Stimulated activated naive CD8-positive, alpha-beta T cell treated with anti-CD3 and anti-CD28 coated beads, Interleukin-15, amount 100 ng/mL, for 72 hours (primary cell): ENCODE data around the gene ADCY4.
"Not testable (repeated sequence)": the region's sequence is repeated elsewhere in the genome, so short reads cannot be mapped to it uniquely, and the experiment has no call there.

Experiments used
- ATAC-seq: fragments of 150-1000 bp; cut with Tn5 transposase; 2 replicates; pipeline ENCODE4 v1.10.0; 2021; ENCODE audit warnings: mild to moderate bottlenecking, moderate library complexity
- DNase-seq, 2 donors: peaks; one replicate each; pipeline ENCODE4 v3.0.0; 2021 to 2022
- H3K27ac Mint-ChIP-seq, 2 donors: one replicate each; pipeline ENCODE4 v1.8.0; 2022; ENCODE audit warnings: mild to moderate bottlenecking in 2 of 2, mixed read lengths in 2 of 2, moderate library complexity in 2 of 2
- H3K27me3 Mint-ChIP-seq: one replicate; pipeline ENCODE4 v1.8.0; 2022; ENCODE audit warnings: mixed read lengths
- H3K4me1 Mint-ChIP-seq: one replicate; pipeline ENCODE4 v1.8.0; 2022; ENCODE audit warnings: mild to moderate bottlenecking, mixed read lengths
- H3K4me3 Mint-ChIP-seq, 2 donors: one replicate each; pipeline ENCODE4 v1.8.0; 2022; ENCODE audit warnings: mild to moderate bottlenecking in 2 of 2, mixed read lengths in 2 of 2, moderate library complexity in 1 of 2
- H3K9me3 Mint-ChIP-seq, 2 donors: one replicate each; pipeline ENCODE4 v1.8.0; 2022; ENCODE audit warnings: mixed read lengths in 2 of 2

ADCY4 gene

DNA sequence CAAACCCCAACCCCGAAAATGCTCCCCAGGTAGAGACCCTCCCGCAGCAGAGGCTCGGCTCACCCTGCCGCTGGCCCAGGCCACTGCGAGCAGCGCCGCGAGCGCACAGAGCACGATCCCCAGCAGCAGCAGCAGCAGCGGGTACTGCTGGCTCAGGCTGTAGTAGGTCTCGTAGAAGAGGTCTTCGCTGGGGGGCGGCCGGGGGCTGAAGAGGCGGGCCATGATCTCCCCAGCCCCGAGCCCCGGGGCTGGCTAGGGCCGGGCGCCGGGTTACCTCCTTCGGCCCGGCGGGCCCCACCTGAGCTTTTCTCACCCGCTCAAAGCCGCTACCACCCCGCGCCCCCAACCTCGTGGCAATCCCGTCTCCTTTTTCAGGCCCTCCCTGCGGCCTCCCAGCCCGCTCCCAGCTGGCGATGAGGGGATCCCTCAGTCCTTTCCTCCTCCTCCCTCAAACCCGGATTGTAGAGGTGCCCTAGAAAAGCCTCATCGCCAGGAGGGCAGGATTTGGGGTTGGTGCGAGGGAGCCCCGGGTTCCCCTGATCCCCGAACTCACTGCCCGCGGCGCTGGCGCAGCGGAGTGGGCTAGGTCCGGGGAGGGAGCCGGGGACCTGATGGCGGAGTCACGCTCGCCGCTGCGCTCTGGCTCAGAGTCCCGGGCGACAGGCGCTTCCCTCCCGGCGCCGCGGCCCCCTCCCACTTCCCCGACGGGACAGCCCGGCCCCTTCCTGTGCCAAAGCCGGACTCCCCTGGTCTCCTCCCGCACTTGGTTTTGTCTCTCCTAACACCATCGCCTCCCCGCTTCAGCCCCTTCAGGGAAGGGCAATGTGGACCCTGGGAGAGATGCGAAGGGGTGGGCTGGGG is at the start of gene ADCY4:
ADCY4 (minus strand) TSS at position 641 of the 861 bp plus-strand sequence; CDS start at position 222, 419 bp downstream.
- Mint-ChIP-seq H3K4me1 (peaks cover 67% of the 10 kb centered on the region), H3K27ac (peak within 1 kb of the TSS in 1 of 2 donors; percentile 34), H3K27me3 (peaks cover 69% of the 10 kb centered on the region), H3K4me3 (peak within 1 kb of the TSS; percentile 65 to 72), H3K9me3 (no peaks in the 10 kb centered on the region)
- peak; percentile 39 for ATAC-seq
- no peak for DNase-seq

DNA sequence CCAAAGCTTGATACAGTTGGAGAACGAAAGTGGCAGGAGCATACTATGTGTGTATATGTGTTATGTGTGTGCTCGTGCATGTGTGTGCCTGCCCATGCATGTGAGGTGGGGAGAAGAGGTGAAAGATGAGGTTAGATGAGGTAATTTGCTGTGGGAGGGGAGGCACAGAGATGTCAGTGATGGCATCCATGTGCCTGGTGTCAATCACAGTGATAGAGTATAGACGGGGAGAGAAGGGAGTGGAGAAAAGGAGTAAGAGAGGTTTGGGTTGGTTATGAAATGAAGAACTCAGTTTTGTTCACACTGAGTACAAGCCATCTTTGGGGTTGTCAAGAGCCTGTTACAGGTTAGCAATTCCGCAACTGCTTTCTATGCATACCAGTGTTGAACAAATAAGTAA is 49.3 kb upstream of the ADCY4 start:
- Mint-ChIP-seq H3K4me3 (no peak overlapping the region), H3K4me1 (peaks cover 7% of the 10 kb centered on the region), H3K27ac (no peak overlapping the region), H3K9me3 (no peaks in the 10 kb centered on the region), H3K27me3 (peaks cover 7% of the 10 kb centered on the region)
- no peak for DNase-seq
- ATAC-seq = no peak

DNA sequence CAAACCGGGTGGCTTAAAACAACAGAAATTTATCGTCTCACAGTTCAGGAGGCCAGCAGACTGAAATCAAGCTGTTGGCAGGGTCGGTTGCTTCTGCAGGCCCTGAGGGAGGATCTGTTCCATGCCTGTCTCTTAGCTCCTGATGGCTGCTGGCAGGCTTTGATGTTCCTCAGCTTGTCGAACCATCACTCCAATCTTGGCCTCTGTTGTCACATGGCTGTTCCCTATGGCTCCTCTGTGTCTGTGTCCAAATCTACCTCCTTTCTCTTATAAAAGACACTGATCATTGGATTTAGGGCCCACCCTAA is 47.1 kb upstream of the ADCY4 start:
- no peak overlapping the region for H3K4me3 Mint-ChIP-seq
- H3K27me3 Mint-ChIP-seq = no peaks in the 10 kb centered on the region
- H3K9me3 Mint-ChIP-seq = no peaks in the 10 kb centered on the region
- no peak overlapping the region for H3K27ac Mint-ChIP-seq
- DNase-seq (no peak), ATAC-seq (no peak)
- H3K4me1 Mint-ChIP-seq = peaks cover 14% of the 10 kb centered on the region

DNA sequence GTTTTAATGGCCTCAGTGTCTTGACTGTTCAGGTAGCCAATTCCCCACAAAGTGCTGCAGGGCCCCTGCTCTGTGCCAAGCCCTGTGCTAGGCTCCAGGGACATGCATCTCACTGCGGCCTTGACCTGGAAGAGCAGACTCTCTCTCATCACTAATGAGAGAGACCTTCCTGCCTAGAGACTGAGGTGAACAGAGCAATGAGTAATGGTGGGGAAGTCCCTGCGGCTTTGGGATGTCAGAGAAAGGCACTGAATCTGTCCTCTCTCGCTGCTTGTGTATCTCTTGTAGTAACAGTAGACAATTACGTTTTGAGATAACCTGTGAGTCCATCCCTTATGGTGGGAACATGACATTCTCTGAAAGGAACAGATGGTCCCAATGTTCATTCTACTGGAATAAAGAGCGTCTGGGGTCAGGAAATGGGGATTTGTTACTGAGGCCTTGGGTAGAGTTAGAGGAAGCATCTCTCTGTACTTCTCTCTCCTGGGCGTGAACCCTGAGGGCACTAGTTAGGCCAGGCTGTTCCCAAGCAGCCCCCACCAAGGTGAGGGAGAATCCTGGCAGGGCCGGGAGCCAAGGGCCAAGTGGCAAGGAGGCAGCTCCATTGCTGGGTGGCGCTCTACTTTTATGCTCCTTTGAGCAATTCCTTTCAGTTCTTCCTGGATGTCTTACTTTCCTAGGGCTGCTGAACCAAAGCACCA is 46.6 kb upstream of the ADCY4 start:
- Mint-ChIP-seq H3K4me1 (peaks cover 14% of the 10 kb centered on the region), H3K4me3 (no peak overlapping the region), H3K9me3 (no peaks in the 10 kb centered on the region), H3K27me3 (no peaks in the 10 kb centered on the region), H3K27ac (no peak overlapping the region)
- peak; percentile 66 for ATAC-seq
- DNase-seq = no peak

DNA sequence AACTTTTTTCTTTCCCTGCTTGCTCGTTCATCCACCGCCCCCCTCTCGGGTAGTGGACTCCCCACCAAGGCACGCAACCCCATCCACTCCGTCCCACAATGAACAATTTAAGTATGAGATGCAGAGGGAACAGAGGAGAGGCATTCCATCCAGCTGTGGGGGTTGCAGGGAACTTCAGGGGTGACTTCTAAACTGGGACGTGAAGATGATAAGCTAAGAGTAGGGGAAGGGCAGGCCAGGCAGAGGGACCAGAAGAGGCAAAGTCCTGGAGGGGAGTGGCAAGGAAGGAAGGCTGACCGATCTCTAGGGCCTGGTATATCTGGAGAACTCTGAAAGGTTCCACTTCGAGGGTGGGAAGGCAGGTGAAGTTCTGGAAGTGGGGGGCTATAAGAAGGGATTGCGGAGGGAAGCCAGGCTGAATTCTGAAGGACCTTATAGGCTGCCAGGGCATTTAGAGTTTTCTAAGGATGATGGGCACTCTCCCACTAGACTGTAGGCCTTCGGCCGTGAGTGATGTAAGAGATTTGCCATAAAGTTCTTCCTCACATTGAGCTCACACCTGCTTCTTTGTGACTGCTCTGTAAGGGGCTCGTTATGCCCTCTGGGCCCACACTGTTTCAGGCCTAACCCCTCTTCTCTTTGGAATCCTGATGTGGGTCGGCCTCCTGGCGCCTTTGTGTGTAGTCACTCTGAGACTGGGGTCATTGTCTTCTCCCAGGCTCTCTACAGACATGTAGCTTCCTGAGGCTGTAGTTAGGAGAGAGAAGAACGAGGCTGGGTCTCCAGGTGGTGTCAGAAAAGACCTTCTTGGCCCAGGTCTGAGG is 45.2 kb upstream of the ADCY4 start:
- DNase-seq (no peak), ATAC-seq (no peak)
- Mint-ChIP-seq H3K27ac (no peak overlapping the region), H3K27me3 (peaks cover 12% of the 10 kb centered on the region), H3K4me3 (no peak overlapping the region), H3K4me1 (peaks cover 14% of the 10 kb centered on the region), H3K9me3 (no peaks in the 10 kb centered on the region)

DNA sequence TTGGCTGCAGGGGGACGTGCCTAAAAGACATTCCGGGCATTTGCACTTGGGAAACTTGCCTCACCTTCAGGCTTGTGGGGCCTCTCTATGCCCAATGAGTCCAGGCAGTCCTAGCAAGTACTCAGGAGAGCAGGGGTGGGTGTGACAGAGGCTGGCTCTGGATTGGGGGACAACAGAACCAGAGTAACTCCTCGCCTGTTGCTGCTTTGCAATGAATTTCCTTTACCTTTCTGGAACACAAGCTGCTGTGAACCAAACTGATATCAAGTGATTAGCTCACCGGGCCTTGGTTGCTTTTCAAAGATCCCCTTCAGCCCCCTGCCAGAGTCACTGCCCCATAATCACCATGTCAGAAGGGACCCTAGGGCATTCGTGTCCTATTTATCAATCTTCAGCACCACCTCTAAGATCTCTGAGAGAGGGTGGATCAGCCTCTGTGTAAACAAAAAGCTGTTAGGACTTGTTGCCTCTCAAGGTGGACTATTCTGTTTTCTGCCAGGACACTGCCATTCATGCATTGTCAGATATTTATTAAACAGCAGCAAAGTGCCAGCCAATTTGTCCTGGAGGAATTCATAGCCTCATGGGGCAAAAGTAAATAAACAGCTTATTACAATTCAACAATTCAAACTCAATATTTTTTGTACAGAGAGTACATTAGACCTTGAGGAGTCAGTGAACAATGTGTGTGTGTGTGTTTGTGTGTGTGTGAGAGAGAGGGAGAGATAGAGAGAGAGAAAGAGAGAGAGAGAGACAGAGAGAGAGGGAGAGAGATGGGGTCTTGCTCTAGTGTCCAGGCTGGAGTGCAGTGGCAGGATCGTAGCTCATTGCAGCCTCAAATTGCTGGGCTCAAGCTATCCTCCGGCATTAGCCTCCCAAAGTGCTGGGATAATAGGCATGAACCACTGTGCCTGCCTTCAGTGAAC is 44.4 kb upstream of the ADCY4 start:
- H3K27ac Mint-ChIP-seq = no peak overlapping the region
- peaks cover 13% of the 10 kb centered on the region for H3K27me3 Mint-ChIP-seq
- H3K4me3 Mint-ChIP-seq = no peak overlapping the region
- no peaks in the 10 kb centered on the region for H3K9me3 Mint-ChIP-seq
- peaks cover 14% of the 10 kb centered on the region for H3K4me1 Mint-ChIP-seq
- no peak for DNase-seq
- ATAC-seq = no peak

DNA sequence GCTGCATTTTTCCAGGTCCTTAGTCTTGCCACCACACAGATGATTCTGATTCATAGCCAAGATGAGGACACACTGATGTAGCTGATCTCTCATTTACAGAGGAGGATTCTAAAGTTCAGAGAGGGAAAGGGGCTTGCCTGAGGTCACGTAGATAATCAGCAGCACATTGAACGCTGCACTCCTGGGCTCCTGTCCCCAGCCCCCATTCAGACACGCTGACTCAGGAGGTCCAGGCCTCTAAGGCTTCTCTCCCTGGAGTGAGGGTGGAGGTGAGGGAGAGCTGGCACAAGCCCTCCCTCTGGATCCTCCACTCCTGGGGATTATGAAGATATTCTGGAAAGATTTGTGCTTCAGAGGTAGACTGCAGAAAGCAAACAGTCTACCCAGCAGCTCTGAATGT is 43.5 kb upstream of the ADCY4 start:
- no peak for DNase-seq
- H3K9me3 Mint-ChIP-seq = no peaks in the 10 kb centered on the region
- peaks cover 13% of the 10 kb centered on the region for H3K27me3 Mint-ChIP-seq
- H3K4me3 Mint-ChIP-seq = no peak overlapping the region
- ATAC-seq = no peak
- H3K4me1 Mint-ChIP-seq = peaks cover 14% of the 10 kb centered on the region
- no peak overlapping the region for H3K27ac Mint-ChIP-seq

DNA sequence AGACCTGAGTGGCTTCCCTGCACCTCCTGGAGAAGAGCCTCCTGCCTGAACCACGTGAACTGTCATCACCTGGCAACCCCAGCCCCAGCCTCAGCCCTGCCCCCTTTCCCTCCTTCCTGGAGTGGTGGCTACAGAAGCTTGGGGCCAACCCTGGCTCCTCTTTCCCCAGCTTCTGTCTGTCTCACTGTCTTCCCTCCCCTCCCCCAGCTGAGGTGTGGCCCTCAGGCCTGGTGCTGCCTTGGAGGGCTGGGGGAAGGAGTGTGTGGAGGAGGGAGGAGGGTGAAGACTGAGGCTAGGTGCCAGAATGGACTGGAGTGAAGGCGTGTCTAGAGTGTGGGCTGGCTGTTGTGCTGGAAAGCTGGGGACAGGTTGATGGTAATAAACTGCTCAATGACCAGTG is 42.8 kb upstream of the ADCY4 start:
- DNase-seq = no peak
- H3K9me3 Mint-ChIP-seq = no peaks in the 10 kb centered on the region

DNA sequence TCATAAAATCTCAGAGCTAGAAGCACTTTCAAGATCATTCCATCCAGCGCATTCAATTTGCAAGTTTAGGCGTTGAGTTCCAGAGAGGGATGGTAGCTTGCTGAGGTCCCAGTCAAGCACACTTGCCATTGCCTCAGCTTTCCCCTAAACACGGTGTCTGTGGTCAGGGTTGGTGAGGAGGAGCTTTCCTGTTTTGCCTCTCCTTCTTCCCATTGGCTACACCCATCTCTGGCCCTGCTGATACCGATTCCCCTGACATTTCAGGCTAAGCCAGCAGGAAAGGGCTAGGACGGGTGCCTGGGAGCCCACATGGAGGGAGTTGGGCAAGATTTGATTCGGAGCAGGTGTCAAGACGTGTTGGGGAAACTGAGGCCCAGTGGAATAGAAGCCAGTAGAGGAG is 42.3 kb upstream of the ADCY4 start:
- peaks cover 14% of the 10 kb centered on the region for H3K4me1 Mint-ChIP-seq

More for the DNA sequence above, 42.8 kb upstream of the ADCY4 start:
- Mint-ChIP-seq H3K27me3 (peaks cover 13% of the 10 kb centered on the region), H3K4me1 (peaks cover 14% of the 10 kb centered on the region), H3K4me3 (no peak overlapping the region), H3K27ac (no peak overlapping the region)
- ATAC-seq = peak; percentile 21

DNA sequence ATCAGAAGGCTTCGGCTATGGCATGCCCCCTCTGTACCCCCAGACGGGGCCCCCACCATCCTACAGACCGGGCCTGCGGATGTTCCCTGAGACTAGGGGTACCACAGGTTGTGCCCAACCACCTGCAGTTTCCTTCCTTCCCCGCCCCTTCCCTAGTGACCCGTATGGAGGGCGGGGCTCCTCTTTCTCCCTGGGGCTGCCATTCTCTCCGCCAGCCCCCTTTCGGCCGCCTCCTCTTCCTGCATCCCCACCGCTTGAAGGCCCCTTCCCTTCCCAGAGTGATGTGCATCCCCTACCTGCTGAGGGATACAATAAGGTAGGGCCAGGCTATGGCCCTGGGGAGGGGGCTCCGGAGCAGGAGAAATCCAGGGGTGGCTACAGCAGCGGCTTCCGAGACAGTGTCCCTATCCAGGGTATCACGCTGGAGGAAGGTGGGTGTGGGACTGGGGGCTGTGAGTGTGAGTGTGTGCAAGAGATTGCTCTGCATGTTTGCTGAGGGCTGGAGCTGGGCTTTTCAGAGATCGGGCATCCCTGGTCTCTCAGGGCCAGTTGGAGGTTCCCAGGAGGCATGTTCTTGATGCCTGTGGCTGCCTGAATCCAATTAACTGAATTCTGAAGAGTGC is 41.7 kb upstream of the ADCY4 start:
- H3K4me3 Mint-ChIP-seq = no peak overlapping the region

More for the DNA sequence above, 42.3 kb upstream of the ADCY4 start:
- Mint-ChIP-seq H3K27me3 (peaks cover 13% of the 10 kb centered on the region), H3K27ac (no peak overlapping the region), H3K4me3 (no peak overlapping the region), H3K9me3 (no peaks in the 10 kb centered on the region)
- ATAC-seq = no peak
- DNase-seq = no peak

DNA sequence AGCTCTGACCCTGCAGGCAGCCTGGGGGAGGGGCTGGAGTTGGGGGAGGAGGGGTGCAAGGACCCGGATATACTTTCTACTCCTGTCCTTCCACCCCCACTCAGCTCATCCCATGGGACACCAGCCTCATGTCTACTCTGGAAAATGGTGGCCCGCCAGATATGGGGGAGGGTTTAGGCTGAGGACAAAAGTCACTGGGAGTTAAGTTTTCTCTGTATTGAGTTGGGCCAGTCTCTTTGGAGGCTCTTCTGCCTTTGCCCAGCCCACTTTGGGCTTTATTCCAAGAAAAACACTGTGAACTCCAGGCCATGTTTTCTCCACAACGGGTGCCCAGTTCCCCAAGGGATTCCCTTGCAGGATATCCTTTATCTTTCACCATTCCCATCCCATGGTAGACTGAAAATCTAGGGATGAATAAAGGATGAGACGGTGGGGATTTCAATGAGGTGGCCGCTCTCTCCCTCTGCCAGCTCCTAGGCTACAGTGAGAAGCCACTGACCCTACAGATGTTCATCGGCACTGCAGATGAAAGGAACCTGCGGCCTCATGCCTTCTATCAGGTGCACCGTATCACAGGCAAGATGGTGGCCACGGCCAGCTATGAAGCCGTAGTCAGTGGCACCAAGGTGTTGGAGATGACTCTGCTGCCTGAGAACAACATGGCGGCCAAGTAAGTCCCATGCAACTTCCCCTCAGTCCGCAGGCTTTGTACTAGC is 38.0 kb upstream of the ADCY4 start:
- peaks cover 30% of the 10 kb centered on the region for H3K27me3 Mint-ChIP-seq
- H3K27ac Mint-ChIP-seq = no peak overlapping the region
- H3K9me3 Mint-ChIP-seq = no peaks in the 10 kb centered on the region
- H3K4me1 Mint-ChIP-seq = peaks cover 23% of the 10 kb centered on the region
- DNase-seq (no peak), ATAC-seq (no peak)
- no peak overlapping the region for H3K4me3 Mint-ChIP-seq

More for the DNA sequence above, 41.7 kb upstream of the ADCY4 start:
- Mint-ChIP-seq H3K27ac (no peak overlapping the region), H3K4me1 (peaks cover 13% of the 10 kb centered on the region), H3K9me3 (no peaks in the 10 kb centered on the region), H3K27me3 (peaks cover 13% of the 10 kb centered on the region)
- DNase-seq (no peak), ATAC-seq (no peak)

DNA sequence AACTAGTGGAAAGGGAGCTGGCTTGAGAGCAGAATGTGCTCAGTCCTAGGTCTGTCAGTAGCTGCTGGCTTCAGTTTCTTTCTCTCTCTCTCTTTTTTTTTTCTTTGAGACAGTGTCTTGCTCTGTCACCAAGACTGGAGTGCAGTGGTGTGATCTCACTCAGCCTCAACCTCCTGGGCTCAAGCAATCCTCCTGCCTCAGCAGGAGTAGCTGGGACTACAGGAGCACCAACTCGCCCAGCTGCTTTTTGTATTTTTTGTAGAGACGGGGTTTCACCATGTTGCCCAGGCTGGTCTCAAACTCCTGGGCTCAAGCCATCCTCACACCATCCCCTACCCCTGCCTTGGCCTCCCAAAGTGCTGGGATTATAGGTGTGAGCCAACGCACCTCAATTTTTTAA is 36.7 kb upstream of the ADCY4 start:
- H3K9me3 Mint-ChIP-seq, H3K27ac Mint-ChIP-seq, DNase-seq, H3K4me3 Mint-ChIP-seq, ATAC-seq: not testable (repeated sequence)
- Mint-ChIP-seq H3K27me3 (peaks cover 43% of the 10 kb centered on the region), H3K4me1 (peaks cover 29% of the 10 kb centered on the region)

DNA sequence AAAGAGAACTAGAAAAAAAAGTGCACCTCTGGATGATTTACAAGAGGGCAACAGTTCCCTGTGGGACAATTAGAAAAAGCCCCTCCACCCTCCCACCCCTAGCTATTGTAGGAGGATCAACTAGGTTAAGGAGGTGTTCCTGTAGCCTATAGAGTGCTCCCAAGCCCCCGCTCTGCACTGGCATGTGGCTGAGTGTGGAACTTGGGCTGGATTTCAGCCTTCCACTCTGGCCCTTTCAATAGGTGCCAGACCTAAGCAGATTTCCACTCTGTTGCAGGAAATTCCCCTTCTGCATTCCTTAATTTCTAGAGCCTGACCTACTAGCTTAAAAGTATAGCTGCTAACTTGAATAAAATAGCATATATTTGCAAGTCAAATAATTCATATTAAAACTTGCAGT is 35.9 kb upstream of the ADCY4 start:
- Mint-ChIP-seq H3K27me3 (peaks cover 44% of the 10 kb centered on the region), H3K27ac (no peak overlapping the region), H3K9me3 (no peaks in the 10 kb centered on the region), H3K4me1 (peaks cover 35% of the 10 kb centered on the region), H3K4me3 (no peak overlapping the region)
- no peak for DNase-seq
- no peak for ATAC-seq
